Ascending aorta (tissue), 2 donors: ENCODE measurements around the gene U2AF2. TPM values are rescaled to one million over a fixed set of nuclear protein-coding genes. Genes with fewer than 3 reads are reported as not detected.
A peak's percentile ranks its signal among the peaks of the same experiment; 100 is the strongest.

Experiments used
- DNase-seq, 2 donors: peaks; one replicate each; pipeline ENCODE4 v3.0.0-alpha.2; 2019; ENCODE audit warnings: low spot score in 2 of 2
- H3K27ac ChIP-seq, 2 donors: fragments of 200-600 bp; sonication (generic); one replicate each; pipeline ENCODE4 v1.5.1; 2016 to 2017; ENCODE audit warnings: mild to moderate bottlenecking in 1 of 2
- H3K27me3 ChIP-seq: fragments of 200-600 bp; sonication (generic); one replicate; pipeline ENCODE4 v1.5.1; 2017
- H3K36me3 ChIP-seq, 2 donors: fragments of 200-600 bp; sonication (generic); one replicate each; pipeline ENCODE4 v1.5.1; 2016
- H3K4me1 ChIP-seq, 2 donors: fragments of 200-600 bp; sonication (generic); one replicate each; pipeline ENCODE4 v1.5.1; 2016 to 2017; ENCODE audit warnings: mild to moderate bottlenecking in 1 of 2
- H3K4me3 ChIP-seq, 2 donors: fragments of 200-600 bp; sonication (generic); one replicate each; pipeline ENCODE4 v1.5.1; 2016 to 2017; ENCODE audit warnings: mild to moderate bottlenecking in 1 of 2
- H3K9me3 ChIP-seq, 2 donors: fragments of 200-600 bp; sonication (generic); one replicate each; pipeline ENCODE4 v1.5.1; 2016
- intact Hi-C: fragments of 100-400 bp; cut with DNase I; formaldehyde crosslinking; loops from one replicate; pipeline ENCODE4 v1.15.1; 2023
- total RNA-seq: library from RNA; depleted of rRNA; stranded (reverse); fragments of >200 nt; gene quantifications from one replicate; pipeline ENCODE4 v1.1.0, GENCODE V29; 2016
- TF ChIP-seq, protein P1 (sequence below), 3 experiments: fragments of 200-600 bp in 2 of 3; fragments of 450-650 bp in 1 of 3; sonication (generic) in 2 of 3; IDR thresholded peaks; one replicate each; pipeline ENCODE4 v1.5.1; 2016 to 2019; ENCODE audit warnings: antibody characterized with exemption in 3 of 3, mild to moderate bottlenecking in 1 of 3, moderate library complexity in 1 of 3

The U2AF2 gene
- total RNA-seq, 1 donor from 2014 or later = 221 TPM

DNA sequence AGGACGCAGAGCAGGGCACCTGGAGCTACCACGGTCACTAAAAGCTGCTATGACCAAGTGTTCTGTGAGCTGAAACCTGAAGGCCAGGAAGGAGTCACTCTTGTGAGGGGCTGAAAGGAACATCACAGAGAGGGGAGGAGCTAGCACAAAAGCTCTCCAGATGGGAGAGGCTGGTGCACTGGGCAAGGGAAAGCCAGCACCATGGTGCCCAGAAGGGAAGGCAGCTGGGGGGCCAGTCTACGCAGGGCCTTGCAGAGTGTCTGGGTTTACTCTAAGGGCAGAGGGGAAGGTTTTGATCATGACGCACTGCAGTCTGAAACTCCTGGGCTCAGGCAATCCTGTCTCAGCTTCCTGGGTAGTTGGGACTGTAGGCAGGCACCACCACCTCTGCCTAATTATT is 18.1 kb upstream of the U2AF2 start:
- intact Hi-C loops = no loop called here
- no peaks in the 10 kb centered on the region for H3K27me3 ChIP-seq
- H3K9me3 ChIP-seq = no peaks in the 10 kb centered on the region
- H3K36me3 ChIP-seq = no peaks in the 10 kb centered on the region
- H3K27ac ChIP-seq = peak overlapping the region; percentile 22 to 29
- H3K4me1 ChIP-seq = peaks cover 21 to 39% of the 10 kb centered on the region in 2 donors
- TF ChIP-seq, protein P1, sequence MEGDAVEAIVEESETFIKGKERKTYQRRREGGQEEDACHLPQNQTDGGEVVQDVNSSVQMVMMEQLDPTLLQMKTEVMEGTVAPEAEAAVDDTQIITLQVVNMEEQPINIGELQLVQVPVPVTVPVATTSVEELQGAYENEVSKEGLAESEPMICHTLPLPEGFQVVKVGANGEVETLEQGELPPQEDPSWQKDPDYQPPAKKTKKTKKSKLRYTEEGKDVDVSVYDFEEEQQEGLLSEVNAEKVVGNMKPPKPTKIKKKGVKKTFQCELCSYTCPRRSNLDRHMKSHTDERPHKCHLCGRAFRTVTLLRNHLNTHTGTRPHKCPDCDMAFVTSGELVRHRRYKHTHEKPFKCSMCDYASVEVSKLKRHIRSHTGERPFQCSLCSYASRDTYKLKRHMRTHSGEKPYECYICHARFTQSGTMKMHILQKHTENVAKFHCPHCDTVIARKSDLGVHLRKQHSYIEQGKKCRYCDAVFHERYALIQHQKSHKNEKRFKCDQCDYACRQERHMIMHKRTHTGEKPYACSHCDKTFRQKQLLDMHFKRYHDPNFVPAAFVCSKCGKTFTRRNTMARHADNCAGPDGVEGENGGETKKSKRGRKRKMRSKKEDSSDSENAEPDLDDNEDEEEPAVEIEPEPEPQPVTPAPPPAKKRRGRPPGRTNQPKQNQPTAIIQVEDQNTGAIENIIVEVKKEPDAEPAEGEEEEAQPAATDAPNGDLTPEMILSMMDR (IDR thresholded peaks at IDR 0.05) = no peak
- peak overlapping the region; percentile 90 to 92 for H3K4me3 ChIP-seq
- DNase-seq = no peak

DNA sequence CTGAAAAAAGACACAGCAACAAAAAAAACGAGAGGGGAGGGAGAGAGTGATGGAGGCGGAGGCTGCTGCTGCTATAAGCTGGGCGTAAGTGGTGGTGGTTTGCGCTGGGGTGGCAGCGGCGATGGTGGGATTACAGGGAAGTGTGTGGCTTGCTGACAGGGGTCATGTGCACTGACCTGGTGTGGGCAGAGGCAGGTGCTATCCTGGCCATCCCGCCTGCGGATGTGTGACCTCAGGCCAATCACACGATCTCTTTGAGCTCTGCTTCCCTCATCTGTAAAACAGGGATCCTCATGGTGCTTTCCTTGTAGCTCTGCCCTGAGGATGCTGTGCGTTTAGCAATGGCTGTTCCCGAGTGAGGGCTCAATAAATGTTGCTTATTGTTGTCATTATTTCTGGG is 17.3 kb upstream of the U2AF2 start:
- Histone ChIP-seq H3K4me3 (no peak overlapping the region), H3K9me3 (no peaks in the 10 kb centered on the region), H3K4me1 (peaks cover 22 to 39% of the 10 kb centered on the region in 2 donors), H3K27ac (no peak overlapping the region), H3K27me3 (no peaks in the 10 kb centered on the region), H3K36me3 (no peaks in the 10 kb centered on the region)
- TF ChIP-seq, protein P1 (IDR thresholded peaks at IDR 0.05) = no peak
- DNase-seq = no peak
- intact Hi-C loops = no loop called here

DNA sequence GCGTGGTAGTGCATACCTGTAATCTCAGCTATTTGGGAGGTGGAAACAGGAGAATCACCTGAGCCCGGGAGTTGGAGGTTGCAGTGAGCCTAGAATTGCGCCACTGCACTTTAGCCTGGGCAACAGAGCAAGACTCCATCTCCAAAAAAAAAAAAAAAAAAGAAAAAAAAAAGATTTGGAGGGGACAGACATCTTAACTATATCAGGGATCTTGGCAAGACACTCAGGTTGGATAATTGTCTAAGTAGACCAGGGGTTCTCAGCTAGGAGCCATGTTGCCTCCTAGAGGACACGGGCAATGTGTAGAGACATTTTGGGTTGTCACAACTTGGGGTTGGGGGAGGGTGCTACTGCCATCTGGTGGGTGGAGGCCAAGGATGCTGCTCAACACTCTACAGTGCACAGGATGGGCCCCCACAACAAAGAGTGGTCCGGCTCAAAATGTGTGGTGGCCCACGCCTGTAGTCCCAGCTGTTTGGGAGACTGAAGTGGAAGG is 15.9 kb upstream of the U2AF2 start:
- no peaks in the 10 kb centered on the region for H3K36me3 ChIP-seq
- intact Hi-C loops = no loop called here
- TF ChIP-seq, protein P1 (IDR thresholded peaks at IDR 0.05) = peak in 2 of 3 experiments; percentile 29 to 30

DNA sequence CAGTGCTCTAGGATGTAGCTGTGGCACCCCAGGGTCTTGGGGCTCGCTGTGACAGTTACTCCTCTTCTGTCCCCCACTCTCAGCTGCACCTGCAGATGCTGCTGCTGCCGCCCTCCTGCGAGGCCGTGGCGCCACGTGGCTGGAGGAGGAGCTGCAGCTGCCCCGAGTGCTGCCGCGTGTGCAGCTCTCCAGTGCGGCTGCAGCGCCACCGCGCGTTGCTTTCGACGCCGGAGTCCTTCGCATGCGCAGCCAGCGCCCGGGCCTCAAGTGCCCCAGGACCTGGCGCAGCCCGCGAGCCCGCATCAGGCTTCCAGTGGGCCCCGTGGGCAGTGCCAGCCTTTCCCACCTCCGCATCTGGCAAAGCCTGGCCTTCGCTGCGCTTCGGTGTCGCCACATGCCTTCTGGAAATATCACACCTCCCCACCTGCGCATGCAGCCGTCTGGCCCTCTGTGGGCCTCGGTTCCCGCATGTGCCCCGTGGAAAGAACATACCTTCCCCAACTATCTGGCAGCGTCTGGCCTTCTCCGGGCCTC is 14.7 kb upstream of the U2AF2 start:
- intact Hi-C loops = no loop called here
- TF ChIP-seq, protein P1 (IDR thresholded peaks at IDR 0.05) = peak; percentile 41 to 59 (median 48)
- H3K4me1 ChIP-seq = peaks cover 31 to 45% of the 10 kb centered on the region in 2 donors
- peak overlapping the region; percentile 66 to 82 for H3K4me3 ChIP-seq
- peak overlapping the region; percentile 89 to 98 for H3K27ac ChIP-seq
- DNase-seq = peak in 1 of 2 donors; percentile 85
- H3K36me3 ChIP-seq = peaks cover 0 to 6% of the 10 kb centered on the region in 2 donors
- H3K9me3 ChIP-seq = no peaks in the 10 kb centered on the region
- no peaks in the 10 kb centered on the region for H3K27me3 ChIP-seq

More for the DNA sequence above, 15.9 kb upstream of the U2AF2 start:
- Histone ChIP-seq H3K4me1 (peaks cover 28 to 39% of the 10 kb centered on the region in 2 donors), H3K27me3 (no peaks in the 10 kb centered on the region), H3K27ac (peak overlapping the region in 1 of 2 donors; percentile 98), H3K4me3 (no peak overlapping the region), H3K9me3 (no peaks in the 10 kb centered on the region)
- no peak for DNase-seq

DNA sequence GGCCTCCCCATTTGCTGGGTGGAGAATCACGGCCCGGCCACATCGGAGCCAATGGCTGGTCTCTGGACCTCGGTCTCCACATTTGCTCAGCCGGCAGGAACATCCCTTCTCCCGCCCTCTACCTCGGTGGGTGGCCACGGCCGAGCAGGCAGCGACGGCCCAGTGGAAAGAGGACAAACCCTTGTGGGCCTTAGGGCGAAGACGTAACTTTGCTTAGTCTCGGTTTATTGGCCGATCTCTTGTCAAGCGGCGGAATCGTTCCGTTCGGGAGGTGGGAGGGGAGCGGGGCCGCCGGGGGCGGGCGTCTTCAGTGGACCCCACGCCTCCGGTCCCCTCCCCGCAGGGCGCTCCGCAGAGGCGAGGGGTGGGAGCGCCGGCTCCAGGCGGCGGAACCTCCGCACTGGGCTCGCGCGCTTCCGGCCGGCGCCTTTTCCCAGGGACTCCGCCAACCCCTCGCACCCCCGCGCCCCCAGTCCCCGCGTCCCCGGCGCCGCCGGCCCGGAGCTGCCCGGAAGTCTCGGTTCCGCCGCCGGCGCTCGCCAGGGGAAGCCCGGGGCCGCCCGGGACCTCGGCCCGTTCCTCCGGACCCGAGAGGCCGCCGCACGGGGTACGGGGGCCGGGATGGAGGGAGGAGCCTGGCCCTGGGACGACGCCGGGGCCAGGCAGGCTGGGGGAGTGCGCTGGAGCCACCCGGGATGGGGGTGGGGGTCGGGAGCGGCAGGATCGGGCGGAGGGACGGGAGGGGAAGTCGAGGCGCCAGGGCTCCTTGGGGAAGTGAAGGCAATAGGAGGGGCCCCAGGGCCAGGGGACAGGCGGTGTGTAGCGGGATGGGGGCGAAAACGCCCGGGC is 14.0 kb upstream of the U2AF2 start, which contains the start of gene ZNF580:
Gene ZNF580, plus strand, starts transcription at position 426 of the 849 bp plus-strand sequence. CDS start 1,507 bp downstream, outside the sequence.
- H3K4me3 ChIP-seq = peak within 1 kb of the TSS; percentile 66 to 82
- H3K27ac ChIP-seq = peak within 1 kb of the TSS; percentile 89 to 98
- TF ChIP-seq, protein P1 (IDR thresholded peaks at IDR 0.05) = no peak
- intact Hi-C loops = no loop called here
- peaks cover 30 to 41% of the 10 kb centered on the region in 2 donors for H3K4me1 ChIP-seq
- H3K9me3 ChIP-seq = no peaks in the 10 kb centered on the region
- no peaks in the 10 kb centered on the region for H3K27me3 ChIP-seq
- peak in 1 of 2 donors; percentile 78 for DNase-seq
- peaks cover 3 to 10% of the 10 kb centered on the region in 2 donors for H3K36me3 ChIP-seq
